ENCODE results near the gene MYRIP. TPM values are rescaled to one million over a fixed set of nuclear protein-coding genes. Genes with fewer than 3 reads are reported as not detected.

MYRIP gene
- total RNA-seq (2014; rRNA removed; shearing (Covaris generic)): 1.8 and 1.9 TPM in 2 replicates
- polyA plus RNA-seq (2016; fragmentation: Nextera tagmentation; extraction: Ambion mirVana): 1.5 TPM in 2 replicates
- long read RNA-seq, partial matches to known transcripts: 0 of 1 reads
- long read RNA-seq, other reads (novel, unspliced or antisense): 1 of 1 reads

DNA sequence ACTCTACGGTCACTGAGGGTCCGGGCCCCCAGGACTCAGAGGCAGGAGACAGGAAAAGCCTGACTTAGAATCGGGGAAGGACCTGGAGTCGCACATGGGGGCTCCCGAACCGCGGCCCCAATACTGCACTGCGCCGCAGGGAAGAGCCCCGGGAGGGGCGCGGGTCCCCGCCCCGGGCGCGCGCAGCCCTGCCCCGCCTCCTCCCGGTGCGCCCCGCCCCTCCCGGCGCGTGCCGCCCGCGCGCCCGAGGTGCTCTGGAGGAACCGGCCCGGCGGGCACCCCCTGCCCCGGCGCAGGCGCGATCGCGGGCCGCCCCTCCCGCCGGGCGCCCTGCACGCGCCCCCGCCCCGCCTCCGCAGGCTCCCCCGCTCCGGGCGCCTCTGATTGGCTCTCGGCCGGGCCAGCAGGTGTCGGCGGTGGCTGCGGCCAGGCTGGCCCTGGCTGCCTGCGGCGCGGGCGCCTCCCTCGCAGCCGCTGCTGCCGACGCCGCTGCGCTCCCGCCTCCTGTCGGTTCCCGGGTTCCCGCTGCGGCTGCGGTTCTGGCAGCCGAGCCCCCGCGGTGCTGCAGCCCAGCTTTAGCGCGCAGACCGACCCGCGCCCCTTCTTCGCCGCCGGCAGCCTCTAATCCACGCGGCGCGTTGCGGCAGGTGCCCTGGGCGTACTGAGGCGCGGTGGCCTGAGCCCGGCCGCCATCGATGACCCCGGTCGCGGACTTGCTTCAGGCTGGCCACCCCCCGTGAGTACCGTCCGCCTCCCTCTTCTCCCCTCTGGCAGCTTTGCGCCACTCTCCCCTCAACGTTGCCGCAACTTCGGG lies at the start of gene MYRIP:
MYRIP (plus strand) TSS at position 429 of the 814 bp plus-strand sequence. CDS start 91,208 bp downstream, outside the sequence.
- Histone ChIP-seq H3K4me3 (peak within 1 kb of the TSS; percentile 89), H3K9me2 (ENCODE audit: insufficient read depth) (no peaks in the 10 kb centered on the region), H3F3A (replicated peaks; ENCODE audit: low read depth) (peaks cover 19% of the 10 kb centered on the region; the same call in 1 of the 2 replicates), H3K79me2 (replicated peaks; ENCODE audit: insufficient read depth) (no peaks in the 10 kb centered on the region), H2AFZ (peak within 1 kb of the TSS; percentile 100), H4K20me1 (replicated peaks; ENCODE audit: insufficient read depth) (no peaks in the 10 kb centered on the region; the same call in none of the 2 replicates), H3K4me2 (peak within 1 kb of the TSS; percentile 94), H3K36me3 (ENCODE audit: insufficient read depth) (no peaks in the 10 kb centered on the region), H3K27me3 (ENCODE audit: insufficient read depth) (peaks cover 58% of the 10 kb centered on the region), H3K4me1 (ENCODE audit: insufficient read depth) (peaks cover 18% of the 10 kb centered on the region), H3K27ac (ENCODE audit: low read depth) (no peak within 1 kb of the TSS)
- Mint-ChIP-seq H3K4me3 (peak within 1 kb of the TSS; percentile 92), H3K27me3 (ENCODE audit: insufficient read depth, low read depth, poor library complexity) (peaks cover 32% of the 10 kb centered on the region), H3K36me3 (ENCODE audit: low read depth) (no peaks in the 10 kb centered on the region; the same call in 2 of the 3 replicates), H3K9me3 (no peaks in the 10 kb centered on the region; the same call in 2 of the 3 replicates), H3K27ac (no peak within 1 kb of the TSS), H3K4me1 (peaks cover 21% of the 10 kb centered on the region)
- TF ChIP-seq, protein P1, sequence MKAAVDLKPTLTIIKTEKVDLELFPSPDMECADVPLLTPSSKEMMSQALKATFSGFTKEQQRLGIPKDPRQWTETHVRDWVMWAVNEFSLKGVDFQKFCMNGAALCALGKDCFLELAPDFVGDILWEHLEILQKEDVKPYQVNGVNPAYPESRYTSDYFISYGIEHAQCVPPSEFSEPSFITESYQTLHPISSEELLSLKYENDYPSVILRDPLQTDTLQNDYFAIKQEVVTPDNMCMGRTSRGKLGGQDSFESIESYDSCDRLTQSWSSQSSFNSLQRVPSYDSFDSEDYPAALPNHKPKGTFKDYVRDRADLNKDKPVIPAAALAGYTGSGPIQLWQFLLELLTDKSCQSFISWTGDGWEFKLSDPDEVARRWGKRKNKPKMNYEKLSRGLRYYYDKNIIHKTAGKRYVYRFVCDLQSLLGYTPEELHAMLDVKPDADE (IDR thresholded peaks at IDR 0.05): no peak
- TF ChIP-seq CREB1 (CRISPR knock-in tag; IDR thresholded peaks at IDR 0.05; ENCODE audit: low read depth): 0 out of 2 replicates have a peak, but pooled peaks have one; percentile 10
- peak; percentile 35; the same call in 1 of the 2 replicates for TF ChIP-seq POLR2AphosphoS5 (IDR thresholded peaks at IDR 0.05; ENCODE audit: low read depth)
- no peak for TF ChIP-seq JUNB (IDR thresholded peaks at IDR 0.05; ENCODE audit: unreplicated experiment)
- ATAC-seq (peak; percentile 79), DNase-seq (ENCODE audit: low spot score) (peak; percentile 89)

DNA sequence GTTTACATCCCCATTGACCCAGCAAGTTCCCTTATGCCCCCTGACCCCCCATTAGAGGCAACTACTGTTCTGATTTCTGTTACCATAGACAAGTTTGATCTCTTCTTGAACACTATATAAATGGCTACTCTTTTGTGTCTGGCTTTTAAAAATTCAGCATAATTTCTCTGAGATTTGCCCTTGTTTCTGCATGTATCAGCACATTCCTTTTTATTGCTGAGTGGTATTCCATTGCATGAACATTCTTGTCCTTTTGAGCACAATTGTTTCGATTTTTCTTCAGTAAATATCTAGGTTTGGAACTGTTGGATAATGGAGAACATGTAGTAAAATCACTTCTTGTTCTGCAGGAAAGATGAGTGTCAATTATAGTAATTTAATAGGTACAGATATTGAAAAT lies 49.1 kb upstream of the MYRIP start:
- no peaks in the 10 kb centered on the region for H4K20me1 ChIP-seq (replicated peaks; ENCODE audit: insufficient read depth)
- H3K4me1 ChIP-seq (ENCODE audit: insufficient read depth): no peaks in the 10 kb centered on the region
- H3K4me3 ChIP-seq: no peak overlapping the region
- no peak overlapping the region for H2AFZ ChIP-seq
- Mint-ChIP-seq H3K36me3 (ENCODE audit: low read depth) (peaks cover under 1% of the 10 kb centered on the region; the same call in 1 of the 3 replicates), H3K9me3 (peaks cover 9% of the 10 kb centered on the region), H3K27ac (no peak overlapping the region), H3K4me1 (no peaks in the 10 kb centered on the region), H3K27me3 (ENCODE audit: insufficient read depth, low read depth, poor library complexity) (no peaks in the 10 kb centered on the region), H3K4me3 (no peak overlapping the region)
- no peaks in the 10 kb centered on the region for H3F3A ChIP-seq (replicated peaks; ENCODE audit: low read depth)
- no peaks in the 10 kb centered on the region for H3K79me2 ChIP-seq (replicated peaks; ENCODE audit: insufficient read depth)
- no peak overlapping the region for H3K27ac ChIP-seq (ENCODE audit: low read depth)
- H3K36me3 ChIP-seq (ENCODE audit: insufficient read depth): no peaks in the 10 kb centered on the region
- ATAC-seq: no peak
- DNase-seq (ENCODE audit: low spot score): no peak
- no peak overlapping the region for H3K4me2 ChIP-seq
- H3K9me2 ChIP-seq (ENCODE audit: insufficient read depth): peaks cover 9% of the 10 kb centered on the region
- H3K27me3 ChIP-seq (ENCODE audit: insufficient read depth): no peaks in the 10 kb centered on the region
- TF ChIP-seq, protein P2, sequence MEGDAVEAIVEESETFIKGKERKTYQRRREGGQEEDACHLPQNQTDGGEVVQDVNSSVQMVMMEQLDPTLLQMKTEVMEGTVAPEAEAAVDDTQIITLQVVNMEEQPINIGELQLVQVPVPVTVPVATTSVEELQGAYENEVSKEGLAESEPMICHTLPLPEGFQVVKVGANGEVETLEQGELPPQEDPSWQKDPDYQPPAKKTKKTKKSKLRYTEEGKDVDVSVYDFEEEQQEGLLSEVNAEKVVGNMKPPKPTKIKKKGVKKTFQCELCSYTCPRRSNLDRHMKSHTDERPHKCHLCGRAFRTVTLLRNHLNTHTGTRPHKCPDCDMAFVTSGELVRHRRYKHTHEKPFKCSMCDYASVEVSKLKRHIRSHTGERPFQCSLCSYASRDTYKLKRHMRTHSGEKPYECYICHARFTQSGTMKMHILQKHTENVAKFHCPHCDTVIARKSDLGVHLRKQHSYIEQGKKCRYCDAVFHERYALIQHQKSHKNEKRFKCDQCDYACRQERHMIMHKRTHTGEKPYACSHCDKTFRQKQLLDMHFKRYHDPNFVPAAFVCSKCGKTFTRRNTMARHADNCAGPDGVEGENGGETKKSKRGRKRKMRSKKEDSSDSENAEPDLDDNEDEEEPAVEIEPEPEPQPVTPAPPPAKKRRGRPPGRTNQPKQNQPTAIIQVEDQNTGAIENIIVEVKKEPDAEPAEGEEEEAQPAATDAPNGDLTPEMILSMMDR (conservative IDR thresholded peaks at IDR 0.05; ENCODE audit: low read depth in 2 of 2): no peak
- TF ChIP-seq CREB1 (CRISPR knock-in tag; IDR thresholded peaks at IDR 0.05; ENCODE audit: low read depth) (no peak), NANOG (IDR thresholded peaks at IDR 0.05; ENCODE audit: borderline replicate concordance) (no peak), EZH2phosphoT487 (IDR thresholded peaks at IDR 0.05; ENCODE audit: unreplicated experiment) (no peak), POLR2AphosphoS5 (IDR thresholded peaks at IDR 0.05; ENCODE audit: low read depth) (no peak)
- TF ChIP-seq, protein P1 (IDR thresholded peaks at IDR 0.05): no peak
- TF ChIP-seq, protein P3, sequence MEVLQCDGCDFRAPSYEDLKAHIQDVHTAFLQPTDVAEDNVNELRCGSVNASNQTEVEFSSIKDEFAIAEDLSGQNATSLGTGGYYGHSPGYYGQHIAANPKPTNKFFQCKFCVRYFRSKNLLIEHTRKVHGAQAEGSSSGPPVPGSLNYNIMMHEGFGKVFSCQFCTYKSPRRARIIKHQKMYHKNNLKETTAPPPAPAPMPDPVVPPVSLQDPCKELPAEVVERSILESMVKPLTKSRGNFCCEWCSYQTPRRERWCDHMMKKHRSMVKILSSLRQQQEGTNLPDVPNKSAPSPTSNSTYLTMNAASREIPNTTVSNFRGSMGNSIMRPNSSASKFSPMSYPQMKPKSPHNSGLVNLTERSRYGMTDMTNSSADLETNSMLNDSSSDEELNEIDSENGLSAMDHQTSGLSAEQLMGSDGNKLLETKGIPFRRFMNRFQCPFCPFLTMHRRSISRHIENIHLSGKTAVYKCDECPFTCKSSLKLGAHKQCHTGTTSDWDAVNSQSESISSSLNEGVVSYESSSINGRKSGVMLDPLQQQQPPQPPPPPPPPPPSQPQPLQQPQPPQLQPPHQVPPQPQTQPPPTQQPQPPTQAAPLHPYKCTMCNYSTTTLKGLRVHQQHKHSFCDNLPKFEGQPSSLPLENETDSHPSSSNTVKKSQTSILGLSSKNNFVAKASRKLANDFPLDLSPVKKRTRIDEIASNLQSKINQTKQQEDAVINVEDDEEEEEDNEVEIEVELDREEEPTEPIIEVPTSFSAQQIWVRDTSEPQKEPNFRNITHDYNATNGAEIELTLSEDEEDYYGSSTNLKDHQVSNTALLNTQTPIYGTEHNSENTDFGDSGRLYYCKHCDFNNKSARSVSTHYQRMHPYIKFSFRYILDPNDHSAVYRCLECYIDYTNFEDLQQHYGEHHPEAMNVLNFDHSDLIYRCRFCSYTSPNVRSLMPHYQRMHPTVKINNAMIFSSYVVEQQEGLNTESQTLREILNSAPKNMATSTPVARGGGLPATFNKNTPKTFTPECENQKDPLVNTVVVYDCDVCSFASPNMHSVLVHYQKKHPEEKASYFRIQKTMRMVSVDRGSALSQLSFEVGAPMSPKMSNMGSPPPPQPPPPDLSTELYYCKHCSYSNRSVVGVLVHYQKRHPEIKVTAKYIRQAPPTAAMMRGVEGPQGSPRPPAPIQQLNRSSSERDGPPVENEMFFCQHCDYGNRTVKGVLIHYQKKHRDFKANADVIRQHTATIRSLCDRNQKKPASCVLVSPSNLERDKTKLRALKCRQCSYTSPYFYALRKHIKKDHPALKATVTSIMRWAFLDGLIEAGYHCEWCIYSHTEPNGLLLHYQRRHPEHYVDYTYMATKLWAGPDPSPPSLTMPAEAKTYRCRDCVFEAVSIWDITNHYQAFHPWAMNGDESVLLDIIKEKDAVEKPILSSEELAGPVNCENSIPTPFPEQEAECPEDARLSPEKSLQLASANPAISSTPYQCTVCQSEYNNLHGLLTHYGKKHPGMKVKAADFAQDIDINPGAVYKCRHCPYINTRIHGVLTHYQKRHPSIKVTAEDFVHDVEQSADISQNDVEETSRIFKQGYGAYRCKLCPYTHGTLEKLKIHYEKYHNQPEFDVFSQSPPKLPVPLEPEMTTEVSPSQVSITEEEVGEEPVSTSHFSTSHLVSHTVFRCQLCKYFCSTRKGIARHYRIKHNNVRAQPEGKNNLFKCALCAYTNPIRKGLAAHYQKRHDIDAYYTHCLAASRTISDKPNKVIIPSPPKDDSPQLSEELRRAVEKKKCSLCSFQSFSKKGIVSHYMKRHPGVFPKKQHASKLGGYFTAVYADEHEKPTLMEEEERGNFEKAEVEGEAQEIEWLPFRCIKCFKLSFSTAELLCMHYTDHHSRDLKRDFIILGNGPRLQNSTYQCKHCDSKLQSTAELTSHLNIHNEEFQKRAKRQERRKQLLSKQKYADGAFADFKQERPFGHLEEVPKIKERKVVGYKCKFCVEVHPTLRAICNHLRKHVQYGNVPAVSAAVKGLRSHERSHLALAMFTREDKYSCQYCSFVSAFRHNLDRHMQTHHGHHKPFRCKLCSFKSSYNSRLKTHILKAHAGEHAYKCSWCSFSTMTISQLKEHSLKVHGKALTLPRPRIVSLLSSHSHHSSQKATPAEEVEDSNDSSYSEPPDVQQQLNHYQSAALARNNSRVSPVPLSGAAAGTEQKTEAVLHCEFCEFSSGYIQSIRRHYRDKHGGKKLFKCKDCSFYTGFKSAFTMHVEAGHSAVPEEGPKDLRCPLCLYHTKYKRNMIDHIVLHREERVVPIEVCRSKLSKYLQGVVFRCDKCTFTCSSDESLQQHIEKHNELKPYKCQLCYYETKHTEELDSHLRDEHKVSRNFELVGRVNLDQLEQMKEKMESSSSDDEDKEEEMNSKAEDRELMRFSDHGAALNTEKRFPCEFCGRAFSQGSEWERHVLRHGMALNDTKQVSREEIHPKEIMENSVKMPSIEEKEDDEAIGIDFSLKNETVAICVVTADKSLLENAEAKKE (CRISPR knock-in tag; IDR thresholded peaks at IDR 0.05): no peak
